HG03064 (cell line): ENCODE measurements around the gene BSN.
"Not testable (repeated sequence)": the region's sequence is repeated elsewhere in the genome, so short reads cannot be mapped to it uniquely, and the experiment has no call there.

ENCODE experiments used
- ATAC-seq: cut with Tn5 transposase; IDR thresholded peaks from one replicate; pipeline ENCODE4 v1.9.1; 2021; ENCODE audit warnings: low read depth; ENCODE audit not compliant: unreplicated experiment

Gene BSN

DNA sequence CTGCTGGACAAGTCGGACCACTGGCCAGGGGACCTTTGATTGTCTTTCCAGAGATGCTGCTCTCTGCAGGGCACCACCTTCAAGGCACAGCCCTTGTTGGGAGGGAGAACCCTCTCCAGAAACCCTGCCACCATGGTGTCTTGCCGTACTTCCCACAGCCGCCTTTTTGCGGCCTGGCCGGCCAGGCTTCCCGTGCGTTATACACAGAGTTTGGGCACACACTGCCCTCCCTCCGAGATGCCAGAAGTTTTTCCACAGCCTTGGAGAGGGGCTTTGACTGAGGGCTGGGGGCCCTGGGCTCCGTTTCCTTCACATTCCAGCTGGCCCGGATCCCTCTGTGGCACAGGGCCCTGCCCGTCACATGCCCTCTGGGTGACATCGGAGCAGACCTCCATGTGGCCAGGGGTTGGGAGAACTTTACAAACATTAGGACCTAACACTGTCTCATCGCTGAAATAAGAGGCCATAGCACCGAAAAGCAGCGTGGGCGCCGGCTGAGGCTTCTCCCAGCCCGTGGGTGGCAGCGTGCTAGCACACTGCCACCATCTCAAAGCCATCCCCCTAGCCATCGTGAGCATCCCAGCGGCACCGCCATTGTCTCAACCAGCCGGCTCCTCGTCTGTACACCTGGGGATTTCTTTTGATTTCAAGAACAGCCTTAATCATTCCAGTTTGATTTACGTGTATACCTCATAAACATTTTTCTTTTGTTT lies 113.6 kb downstream of the BSN start:
- ATAC-seq, result no peak

GRCh38 chr3:49668414-49668797 lies 114.1 kb downstream of the BSN start:
- no peak for ATAC-seq

DNA sequence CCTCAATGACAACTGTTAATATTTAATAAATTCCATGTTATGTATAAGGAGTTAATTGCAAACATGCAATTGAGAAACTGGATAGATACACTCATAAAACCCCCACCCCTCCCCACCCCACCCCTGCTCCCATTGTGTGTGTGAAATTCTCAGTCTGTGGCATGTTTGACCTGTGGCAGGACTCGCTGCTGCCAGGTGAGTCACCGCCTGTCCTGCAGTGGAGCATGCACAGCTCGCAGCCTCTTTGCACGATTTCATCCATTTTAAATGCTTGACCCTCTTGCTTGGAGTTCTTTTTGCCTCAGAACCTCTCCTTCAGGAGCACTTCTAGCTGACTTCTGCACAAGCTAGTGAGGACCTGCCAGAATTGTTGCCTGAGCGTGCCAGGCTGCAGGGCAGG lies 114.6 kb downstream of the BSN start:
- ATAC-seq, result no peak

- ATAC-seq, result no peak
Observed at GRCh38 chr3:49669352-49669751, 115.1 kb downstream of the BSN start.

DNA sequence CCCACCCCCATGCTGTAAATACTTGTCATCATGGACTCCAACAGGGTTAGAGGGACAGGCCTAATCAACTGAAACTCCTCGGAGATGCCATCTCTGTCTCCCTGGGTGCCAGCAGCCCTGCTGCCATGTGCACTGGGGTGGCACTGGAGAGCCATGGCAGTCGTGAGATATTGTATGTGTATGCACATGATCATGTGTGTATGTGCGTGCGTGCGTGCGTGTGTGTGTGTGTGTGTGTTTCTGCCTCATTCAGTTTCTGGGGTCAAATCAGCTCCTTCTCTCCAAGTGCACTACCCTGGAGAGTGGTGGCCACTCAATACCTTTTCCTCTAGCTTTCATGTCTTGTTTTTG lies 116.6 kb downstream of the BSN start:
- no peak for ATAC-seq

DNA sequence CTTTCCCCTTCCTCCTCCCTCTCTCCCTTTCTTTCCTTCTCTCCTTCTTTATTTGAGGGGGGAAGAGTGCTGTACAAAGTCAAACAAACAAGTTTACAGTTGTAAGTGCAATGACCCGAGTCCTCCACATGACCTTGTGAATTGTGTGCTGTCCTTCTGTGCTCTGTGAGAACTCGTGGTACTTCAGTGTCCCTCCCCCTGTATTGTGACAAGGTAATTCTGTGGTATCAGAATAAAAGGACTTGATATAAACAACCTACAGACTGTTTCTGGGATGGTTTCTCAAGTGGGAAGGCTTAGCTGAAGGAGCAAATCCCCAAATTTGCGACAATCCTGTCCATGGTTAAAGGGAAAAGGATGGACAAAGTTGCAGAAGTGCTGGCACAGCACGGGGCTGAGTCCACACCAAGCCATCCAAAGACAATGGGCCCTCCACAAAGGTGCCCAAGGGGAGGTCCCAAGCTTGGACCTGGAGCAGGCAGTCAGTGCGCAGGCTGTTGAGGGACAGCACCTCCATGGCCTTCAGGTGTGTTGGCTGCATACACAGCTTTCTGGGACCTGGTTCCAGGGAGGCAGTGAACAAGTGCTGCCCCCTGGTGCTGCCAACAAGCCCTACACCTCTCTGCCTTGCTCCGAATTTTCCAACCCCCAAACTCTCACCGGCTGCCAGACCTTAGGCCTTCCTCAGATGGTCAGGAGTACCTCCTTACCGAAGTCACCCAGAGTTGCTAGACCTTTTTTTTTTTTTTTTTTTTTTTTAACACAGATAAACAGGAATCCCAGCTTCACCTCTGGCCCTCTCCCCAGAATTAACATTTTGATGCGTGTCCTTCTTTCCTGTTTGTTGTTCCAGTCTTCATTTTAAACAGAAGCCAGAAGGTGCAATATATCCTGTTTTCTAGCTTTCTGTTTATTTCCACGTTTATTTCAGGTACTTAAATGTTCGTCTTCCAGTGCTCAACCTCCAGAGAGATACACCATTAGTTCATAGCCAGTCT lies 117.3 kb downstream of the BSN start:
- no peak for ATAC-seq

- no peak for ATAC-seq
Observed at GRCh38 chr3:49673121-49673714, 118.9 kb downstream of the BSN start.

GRCh38 chr3:49673715-49674496 lies 119.6 kb downstream of the BSN start, which contains the start of gene APEH:
TSS of gene APEH (plus strand) at chr3:49674351. CDS start at chr3:49674402, 51 bp downstream.
- peak; percentile 79 for ATAC-seq

DNA sequence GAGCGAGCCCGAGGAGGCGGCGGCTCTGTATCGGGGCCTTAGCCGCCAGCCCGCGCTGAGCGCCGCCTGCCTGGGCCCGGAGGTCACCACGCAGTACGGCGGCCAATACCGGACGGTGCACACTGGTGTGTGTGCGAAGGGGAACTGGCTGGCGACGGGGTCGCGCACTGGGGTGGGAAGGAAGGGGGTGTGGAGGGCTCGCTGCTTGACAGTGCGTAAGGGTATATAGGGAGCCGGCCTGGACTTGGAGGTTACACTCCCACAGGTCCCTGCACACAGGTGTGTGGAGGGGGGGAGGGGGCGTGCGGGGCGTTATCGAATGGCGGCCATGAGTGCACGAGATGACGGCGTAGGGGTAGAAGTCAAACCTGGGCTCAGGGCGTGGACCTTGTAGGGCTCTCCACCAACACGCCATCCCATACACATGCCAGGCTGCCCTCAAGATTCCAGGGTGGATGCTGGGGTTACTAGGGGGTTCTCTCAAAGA lies 120.3 kb downstream of the BSN start:
- ATAC-seq, result peak; percentile 28

GRCh38 chr3:49675912-49676311 lies 121.6 kb downstream of the BSN start:
- ATAC-seq, result no peak

DNA sequence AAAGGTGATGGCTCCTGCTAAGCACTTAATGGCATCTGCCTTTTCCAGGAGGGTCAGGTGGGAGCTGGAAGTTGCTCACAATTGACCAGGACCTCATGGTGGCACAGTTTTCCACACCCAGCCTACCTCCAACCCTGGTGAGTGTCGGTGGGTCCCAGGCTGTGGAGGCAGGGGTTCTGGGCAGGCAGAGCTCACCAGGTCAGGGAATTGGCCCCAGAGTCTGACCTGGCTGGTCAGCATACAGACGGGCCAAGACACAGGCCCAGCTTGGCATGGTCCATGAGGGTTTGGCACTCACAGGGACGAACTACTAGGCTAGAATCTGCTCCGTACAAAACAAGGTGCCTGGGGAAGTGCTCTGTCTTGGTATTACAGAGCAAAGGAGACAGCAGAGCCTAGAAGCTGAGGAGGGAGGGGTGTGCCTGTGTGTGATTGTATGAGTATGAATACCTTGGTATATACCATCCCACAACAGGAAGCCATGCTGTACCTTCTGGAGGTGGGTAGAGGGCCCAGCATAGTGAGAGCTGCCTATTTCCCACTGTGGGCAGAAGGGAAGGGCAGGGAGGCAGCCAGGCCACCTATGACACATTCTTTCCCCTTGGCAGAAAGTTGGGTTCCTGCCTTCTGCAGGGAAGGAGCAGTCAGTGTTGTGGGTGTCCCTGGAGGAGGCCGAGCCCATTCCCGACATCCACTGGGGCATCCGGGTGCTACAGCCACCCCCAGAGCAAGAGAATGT lies 126.4 kb downstream of the BSN start:
- no peak for ATAC-seq

GRCh38 chr3:49681232-49681522 lies 126.9 kb downstream of the BSN start:
- no peak for ATAC-seq

DNA sequence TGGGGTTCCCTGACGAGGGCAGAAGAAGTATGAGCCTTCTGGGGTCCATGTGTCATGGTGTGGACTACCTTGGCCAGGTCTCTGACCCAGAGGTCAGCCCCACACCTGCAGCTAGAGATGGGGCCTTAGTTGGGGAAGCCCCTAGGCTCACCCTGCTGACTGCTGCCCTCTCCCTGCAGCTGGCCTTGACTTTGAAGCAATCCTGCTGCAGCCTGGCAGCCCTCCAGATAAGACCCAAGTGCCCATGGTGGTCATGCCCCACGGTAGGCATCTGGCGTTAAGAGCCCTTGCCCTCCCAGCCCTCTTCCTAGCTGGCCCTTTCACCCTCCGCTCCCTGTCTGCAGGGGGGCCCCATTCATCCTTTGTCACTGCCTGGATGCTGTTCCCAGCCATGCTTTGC lies 127.3 kb downstream of the BSN start:
- ATAC-seq, result no peak

- no peak for ATAC-seq
Observed at GRCh38 chr3:49683162-49683561, 128.9 kb downstream of the BSN start.

DNA sequence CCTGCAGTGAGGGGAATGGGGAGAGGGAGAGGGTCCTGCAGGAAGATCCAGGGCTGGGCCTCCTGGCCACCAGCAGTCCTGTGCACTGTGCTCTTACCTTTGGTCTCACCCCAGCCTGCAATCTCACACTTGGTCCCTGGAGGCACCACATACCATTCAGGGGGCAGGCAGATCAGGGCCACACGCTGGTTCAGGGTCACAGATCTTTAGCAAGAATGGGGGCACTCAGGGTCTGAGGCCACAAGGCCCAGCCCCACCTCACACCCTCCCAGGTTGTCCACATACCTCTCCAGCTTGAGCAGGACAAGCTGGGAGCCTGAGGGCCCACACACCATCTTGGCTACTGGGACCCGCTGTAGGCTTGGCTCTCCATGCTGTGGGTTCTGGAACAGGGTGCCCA lies 130.2 kb downstream of the BSN start:
- not testable (repeated sequence) for ATAC-seq

GRCh38 chr3:49685103-49685502 lies 130.8 kb downstream of the BSN start:
- not testable (repeated sequence) for ATAC-seq

GRCh38 chr3:49685846-49686245 lies 131.6 kb downstream of the BSN start:
- ATAC-seq, result not testable (repeated sequence)

GRCh38 chr3:49686346-49686745 lies 132.1 kb downstream of the BSN start:
- ATAC-seq, result not testable (repeated sequence)

- not testable (repeated sequence) for ATAC-seq
Observed at GRCh38 chr3:49686769-49687423, 132.6 kb downstream of the BSN start.
